Left lung (tissue), 10 donors: Measurements from ENCODE around the gene IGIP. TPM values are rescaled to one million over a fixed set of nuclear protein-coding genes. Genes with fewer than 3 reads are reported as not detected.

ENCODE experiments used
- ATAC-seq: fragments of 200-7000 bp; cut with Tn5 transposase; one replicate; pipeline ENCODE4 v1.9.1; 2020; ENCODE audit warnings: moderate library complexity
- DNase-seq, 4 donors: peaks; one replicate each; pipeline ENCODE4 v3.0.0-alpha.2; 2013 to 2020
- H3K27ac ChIP-seq, 2 donors: fragments of 200-600 bp; sonication (generic) in 1 of 2; one replicate each; pipeline versions ENCODE4 v1.5.0 to v1.8.0; 2020 to 2021
- H3K27me3 ChIP-seq, 2 donors: fragments of 200-600 bp; sonication (generic) in 1 of 2; one replicate each; pipeline versions ENCODE4 v1.5.0 to v1.8.0; 2020 to 2021
- H3K36me3 ChIP-seq, 2 donors: fragments of 200-600 bp; sonication (generic) in 1 of 2; one replicate each; pipeline versions ENCODE4 v1.5.0 to v1.8.0; 2020 to 2021
- H3K4me1 ChIP-seq, 2 donors: fragments of 200-600 bp; one replicate each; pipeline ENCODE4 v1.8.0; 2021
- H3K4me3 ChIP-seq, 2 donors: fragments of 200-600 bp; sonication (generic) in 1 of 2; one replicate each; pipeline versions ENCODE4 v1.5.0 to v1.8.0; 2020 to 2021; ENCODE audit warnings: mild to moderate bottlenecking in 1 of 2
- H3K9me3 ChIP-seq, 2 donors: fragments of 200-600 bp; sonication (generic) in 1 of 2; one replicate each; pipeline versions ENCODE4 v1.5.0 to v1.8.0; 2020 to 2021
- CTCF ChIP-seq, 2 donors: fragments of 200-600 bp; sonication (generic) in 1 of 2; IDR thresholded peaks; one replicate each; pipeline versions ENCODE4 v1.5.0 to v1.8.0; 2021; ENCODE audit warnings: antibody characterized with exemption in 2 of 2
- intact Hi-C, 2 donors: fragments of 100-400 bp; cut with DNase I; formaldehyde crosslinking; loops; one replicate each; pipeline versions ENCODE4 v1.11.2 to v1.14.2; 2022
- polyA plus RNA-seq, 6 donors: library from polyadenylated mRNA; unstranded; fragments of 120-200 nt; gene quantifications; one replicate each; pipeline ENCODE4 v1.2.1, GENCODE V29; 2013; ENCODE audit not compliant: insufficient read length in 6 of 6
- total RNA-seq, 2 donors: library from RNA; stranded (reverse); fragmentation: NEBNext Ultra II Directional; extraction: Animal tissue kit (Norgen Biotek cat#: 25700); gene quantifications; one replicate each; pipeline ENCODE4 v1.2.1, GENCODE V29; 2021
- donor health status: DM: no; HTN: yes; CAD: no.
- donor health status: DM: no; HTN: no; CAD: no.

IGIP gene
- total and polyA plus RNA-seq, 8 donors, result 4.2 to 13.7 (median 6.0) TPM

DNA sequence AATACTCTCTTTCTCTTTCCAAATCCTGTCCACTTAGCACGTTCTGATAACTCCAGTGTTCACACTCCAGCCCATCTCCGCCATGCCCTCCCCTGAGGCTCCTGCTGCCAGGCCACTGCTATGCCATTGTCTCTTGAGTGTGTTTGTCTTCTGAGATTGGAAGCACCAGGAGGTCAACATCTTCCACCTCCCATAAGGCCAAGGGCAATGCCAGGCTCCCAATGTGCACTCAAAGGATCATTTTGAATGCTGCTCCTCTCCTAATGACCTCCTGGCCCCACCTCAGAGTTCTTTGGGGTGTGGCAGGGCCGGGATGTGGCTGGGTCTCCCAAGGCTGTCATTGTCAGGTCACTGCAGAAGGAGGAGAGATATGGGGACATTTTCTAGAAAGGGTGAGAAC, 19.5 kb downstream of the IGIP start:
- no peak overlapping the region for H3K27ac ChIP-seq
- H3K36me3 ChIP-seq, result no peaks in the 10 kb centered on the region
- TF ChIP-seq CTCF (IDR thresholded peaks at IDR 0.05), result no peak
- peaks cover 17 to 27% of the 10 kb centered on the region in 2 donors for H3K4me1 ChIP-seq
- ATAC-seq, result no peak
- DNase-seq, result no peak
- H3K27me3 ChIP-seq, result peaks cover 0 to 31% of the 10 kb centered on the region in 2 donors
- H3K4me3 ChIP-seq, result peak overlapping the region in 1 of 2 donors; percentile 27
- no peaks in the 10 kb centered on the region for H3K9me3 ChIP-seq
- intact Hi-C loops, result loop anchor here in 1 of 2 donors (5.0 to 10.0 kb wide), 2 partner anchors 68 to 350 kb away; partner anchors contain the start of gene PSD2

- peaks cover 0 to 31% of the 10 kb centered on the region in 2 donors for H3K27me3 ChIP-seq
- DNase-seq (peak; percentile 57 to 94 (median 72)), ATAC-seq (peak; percentile 96)
- H3K9me3 ChIP-seq, result no peaks in the 10 kb centered on the region
- no peaks in the 10 kb centered on the region for H3K36me3 ChIP-seq
- intact Hi-C loops, result loop anchor here in 1 of 2 donors (5.0 to 10.0 kb wide), 2 partner anchors 69 to 351 kb away; partner anchors contain the start of gene PSD2
- peaks cover 12 to 22% of the 10 kb centered on the region in 2 donors for H3K4me1 ChIP-seq
- peak overlapping the region; percentile 17 to 27 for H3K4me3 ChIP-seq
- peak; percentile 69 to 91 for TF ChIP-seq CTCF (IDR thresholded peaks at IDR 0.05)
- H3K27ac ChIP-seq, result peak overlapping the region in 1 of 2 donors; percentile 37
Measured at GRCh38 chr5:140145818-140146522, 20.2 kb downstream of the IGIP start.

- DNase-seq (no peak), ATAC-seq (no peak)
- intact Hi-C loops, result loop anchor here in 1 of 2 donors (5.0 to 10.0 kb wide), 2 partner anchors 69 to 352 kb away; partner anchors contain the start of gene PSD2
- Histone ChIP-seq H3K36me3 (no peaks in the 10 kb centered on the region), H3K27me3 (peaks cover 0 to 31% of the 10 kb centered on the region in 2 donors), H3K27ac (no peak overlapping the region), H3K4me3 (peak overlapping the region in 1 of 2 donors; percentile 27), H3K4me1 (peaks cover 12 to 21% of the 10 kb centered on the region in 2 donors), H3K9me3 (no peaks in the 10 kb centered on the region)
- no peak for TF ChIP-seq CTCF (IDR thresholded peaks at IDR 0.05)
Measured at GRCh38 chr5:140146523-140146842, 20.7 kb downstream of the IGIP start.

DNA sequence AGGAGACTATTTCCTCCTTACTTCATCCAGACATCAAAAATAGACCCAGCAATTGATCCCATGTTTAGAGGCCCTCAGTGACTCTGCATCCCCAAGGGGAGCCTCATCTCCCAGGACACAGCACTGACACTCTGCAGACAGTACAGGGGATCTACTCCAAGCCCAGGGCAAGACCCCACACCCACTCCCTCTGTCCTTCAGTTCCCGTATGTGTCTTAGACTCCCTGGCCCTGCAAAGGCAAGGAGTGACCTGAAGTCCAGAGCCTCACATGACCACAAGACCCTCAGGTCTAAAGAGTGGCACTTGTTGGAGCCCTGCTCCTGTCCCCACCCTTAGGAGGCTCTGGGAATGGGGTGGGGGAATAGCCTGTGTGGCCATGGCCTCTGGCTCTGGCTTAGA, 21.7 kb downstream of the IGIP start:
- peaks cover 0 to 31% of the 10 kb centered on the region in 2 donors for H3K27me3 ChIP-seq
- ATAC-seq, result no peak
- no peak for TF ChIP-seq CTCF (IDR thresholded peaks at IDR 0.05)
- no peaks in the 10 kb centered on the region for H3K9me3 ChIP-seq
- no peak for DNase-seq
- H3K4me1 ChIP-seq, result peaks cover 12 to 27% of the 10 kb centered on the region in 2 donors
- H3K27ac ChIP-seq, result no peak overlapping the region
- H3K4me3 ChIP-seq, result no peak overlapping the region
- H3K36me3 ChIP-seq, result no peaks in the 10 kb centered on the region
- intact Hi-C loops, result loop anchor here in 1 of 2 donors (5.0 to 10.0 kb wide), 2 partner anchors 70 to 353 kb away; partner anchors contain the start of gene PSD2

- H3K9me3 ChIP-seq, result no peaks in the 10 kb centered on the region
- intact Hi-C loops, result loop anchor here in 1 of 2 donors (5.0 to 10.0 kb wide), 2 partner anchors 71 to 354 kb away; partner anchors contain the start of gene PSD2
- no peak for TF ChIP-seq CTCF (IDR thresholded peaks at IDR 0.05)
- H3K4me1 ChIP-seq, result peaks cover 12 to 37% of the 10 kb centered on the region in 2 donors
- no peak overlapping the region for H3K27ac ChIP-seq
- ATAC-seq, result no peak
- peaks cover 0 to 31% of the 10 kb centered on the region in 2 donors for H3K27me3 ChIP-seq
- no peaks in the 10 kb centered on the region for H3K36me3 ChIP-seq
- DNase-seq, result no peak
- no peak overlapping the region for H3K4me3 ChIP-seq
Measured at GRCh38 chr5:140148508-140148907, 22.8 kb downstream of the IGIP start.
